Activated T-cell treated with anti-CD3 and anti-CD28 coated beads for 1 hour (primary cell): ENCODE data around the gene KLHDC7A.

ENCODE experiments used
- DNase-seq: peaks from one replicate; pipeline ENCODE4 v3.0.0-alpha.2; 2020; ENCODE audit warnings: low read depth

Gene KLHDC7A

GRCh38 chr1:18473195-18473815, 7.4 kb upstream of the KLHDC7A start:
- no peak for DNase-seq

GRCh38 chr1:18474559-18475175, 6.1 kb upstream of the KLHDC7A start:
- DNase-seq: no peak

- DNase-seq: no peak
Measured at GRCh38 chr1:18475234-18475905, 5.4 kb upstream of the KLHDC7A start.

- DNase-seq: no peak
Measured at GRCh38 chr1:18479454-18479853, 1.3 kb upstream of the KLHDC7A start.

GRCh38 chr1:18481190-18481920, 625 bp downstream of the KLHDC7A start:
- DNase-seq: no peak

- no peak for DNase-seq
Measured at GRCh38 chr1:18481921-18482701, 1.4 kb downstream of the KLHDC7A start.

- DNase-seq: no peak
Measured at GRCh38 chr1:18482721-18483425, 2.1 kb downstream of the KLHDC7A start.

- DNase-seq: no peak
Measured at GRCh38 chr1:18484276-18484675, 3.5 kb downstream of the KLHDC7A start.

- no peak for DNase-seq
Measured at GRCh38 chr1:18484721-18485120, 4.0 kb downstream of the KLHDC7A start.

GRCh38 chr1:18485227-18485626, 4.5 kb downstream of the KLHDC7A start:
- DNase-seq: no peak

- DNase-seq: no peak
Measured at GRCh38 chr1:18486195-18486594, 5.5 kb downstream of the KLHDC7A start.

- DNase-seq: no peak
Measured at GRCh38 chr1:18489417-18490143, 8.8 kb downstream of the KLHDC7A start.

- no peak for DNase-seq
Measured at GRCh38 chr1:18491168-18491567, 10.4 kb downstream of the KLHDC7A start.

- no peak for DNase-seq
Measured at GRCh38 chr1:18494304-18494703, 13.6 kb downstream of the KLHDC7A start.

- DNase-seq: no peak
Measured at GRCh38 chr1:18495635-18496034, 14.9 kb downstream of the KLHDC7A start.

- DNase-seq: no peak
Measured at GRCh38 chr1:18496056-18496455, 15.3 kb downstream of the KLHDC7A start.

GRCh38 chr1:18496497-18497235, 15.9 kb downstream of the KLHDC7A start:
- DNase-seq: no peak

GRCh38 chr1:18501833-18502232, 21.1 kb downstream of the KLHDC7A start:
- no peak for DNase-seq

- DNase-seq: no peak
Measured at GRCh38 chr1:18504609-18505008, 23.9 kb downstream of the KLHDC7A start.

- DNase-seq: no peak
Measured at GRCh38 chr1:18505666-18506065, 24.9 kb downstream of the KLHDC7A start.
